ENCODE results near the gene SLAMF9.

The SLAMF9 gene

GRCh38 chr1:159928491-159929050 is 25.5 kb downstream of the SLAMF9 start:
- H3K4me3 ChIP-seq (ENCODE audit: insufficient read depth, low read depth, low read length, poor library complexity, severe bottlenecking) = no peak overlapping the region
- H3K27me3 ChIP-seq (replicated peaks; ENCODE audit: control insufficient read depth, insufficient read depth, low read length, poor library complexity, severe bottlenecking) = no peaks in the 10 kb centered on the region
- DNase-seq = no peak
- H3K27ac ChIP-seq (ENCODE audit: insufficient read depth, low read length, poor library complexity, severe bottlenecking) = no peak overlapping the region
- no peaks in the 10 kb centered on the region for H3K36me3 ChIP-seq (ENCODE audit: control insufficient read depth, insufficient read depth, low read length)
- no peaks in the 10 kb centered on the region for H3K9me3 ChIP-seq (ENCODE audit: control insufficient read depth, low read length)
- no peaks in the 10 kb centered on the region for H3K4me1 ChIP-seq (ENCODE audit: control insufficient read depth, insufficient read depth, low read length, poor library complexity, severe bottlenecking)

- H3K27ac ChIP-seq (ENCODE audit: insufficient read depth, low read length, poor library complexity, severe bottlenecking) = no peak overlapping the region
- no peak overlapping the region for H3K4me3 ChIP-seq (ENCODE audit: insufficient read depth, low read depth, low read length, poor library complexity, severe bottlenecking)
- DNase-seq = no peak
- peaks cover 2% of the 10 kb centered on the region for H3K4me1 ChIP-seq (ENCODE audit: control insufficient read depth, insufficient read depth, low read length, poor library complexity, severe bottlenecking)
- no peaks in the 10 kb centered on the region for H3K36me3 ChIP-seq (ENCODE audit: control insufficient read depth, insufficient read depth, low read length)
- H3K9me3 ChIP-seq (ENCODE audit: control insufficient read depth, low read length) = no peaks in the 10 kb centered on the region
- no peaks in the 10 kb centered on the region for H3K27me3 ChIP-seq (replicated peaks; ENCODE audit: control insufficient read depth, insufficient read depth, low read length, poor library complexity, severe bottlenecking)
These were observed 26.1 kb downstream of the SLAMF9 start for GRCh38 chr1:159927849-159928431.

GRCh38 chr1:159927211-159927848 is 26.7 kb downstream of the SLAMF9 start:
- Histone ChIP-seq H3K27ac (ENCODE audit: insufficient read depth, low read length, poor library complexity, severe bottlenecking) (no peak overlapping the region), H3K27me3 (replicated peaks; ENCODE audit: control insufficient read depth, insufficient read depth, low read length, poor library complexity, severe bottlenecking) (no peaks in the 10 kb centered on the region), H3K9me3 (ENCODE audit: control insufficient read depth, low read length) (no peaks in the 10 kb centered on the region), H3K36me3 (ENCODE audit: control insufficient read depth, insufficient read depth, low read length) (no peaks in the 10 kb centered on the region), H3K4me1 (ENCODE audit: control insufficient read depth, insufficient read depth, low read length, poor library complexity, severe bottlenecking) (peaks cover 9% of the 10 kb centered on the region), H3K4me3 (ENCODE audit: insufficient read depth, low read depth, low read length, poor library complexity, severe bottlenecking) (no peak overlapping the region)
- no peak for DNase-seq

- H3K36me3 ChIP-seq (ENCODE audit: control insufficient read depth, insufficient read depth, low read length) = peaks cover 5% of the 10 kb centered on the region
- H3K4me1 ChIP-seq (ENCODE audit: control insufficient read depth, insufficient read depth, low read length, poor library complexity, severe bottlenecking) = peaks cover 24% of the 10 kb centered on the region
- H3K27me3 ChIP-seq (replicated peaks; ENCODE audit: control insufficient read depth, insufficient read depth, low read length, poor library complexity, severe bottlenecking) = no peaks in the 10 kb centered on the region
- peak overlapping the region; percentile 77 for H3K4me3 ChIP-seq (ENCODE audit: insufficient read depth, low read depth, low read length, poor library complexity, severe bottlenecking)
- DNase-seq = no peak
- H3K9me3 ChIP-seq (ENCODE audit: control insufficient read depth, low read length) = no peaks in the 10 kb centered on the region
- H3K27ac ChIP-seq (ENCODE audit: insufficient read depth, low read length, poor library complexity, severe bottlenecking) = peak overlapping the region; percentile 100
These were observed 28.3 kb downstream of the SLAMF9 start for GRCh38 chr1:159925719-159926078.

- Histone ChIP-seq H3K4me1 (ENCODE audit: control insufficient read depth, insufficient read depth, low read length, poor library complexity, severe bottlenecking) (peaks cover 28% of the 10 kb centered on the region), H3K9me3 (ENCODE audit: control insufficient read depth, low read length) (no peaks in the 10 kb centered on the region), H3K4me3 (ENCODE audit: insufficient read depth, low read depth, low read length, poor library complexity, severe bottlenecking) (peak within 1 kb of the TSS; percentile 77), H3K36me3 (ENCODE audit: control insufficient read depth, insufficient read depth, low read length) (peaks cover 12% of the 10 kb centered on the region), H3K27ac (ENCODE audit: insufficient read depth, low read length, poor library complexity, severe bottlenecking) (peak within 1 kb of the TSS; percentile 100), H3K27me3 (replicated peaks; ENCODE audit: control insufficient read depth, insufficient read depth, low read length, poor library complexity, severe bottlenecking) (no peaks in the 10 kb centered on the region)
- DNase-seq = peak; percentile 79 to 83 (median 83)
These were observed 29.0 kb downstream of the SLAMF9 start, which contains the start of gene TAGLN2 for GRCh38 chr1:159924791-159925718. TSS of gene TAGLN2 (minus strand) at chr1:159925507. CDS start at chr1:159920509, 4,998 bp downstream.

GRCh38 chr1:159924025-159924790 is 29.8 kb downstream of the SLAMF9 start:
- H3K36me3 ChIP-seq (ENCODE audit: control insufficient read depth, insufficient read depth, low read length) = peaks cover 20% of the 10 kb centered on the region
- peaks cover 30% of the 10 kb centered on the region for H3K4me1 ChIP-seq (ENCODE audit: control insufficient read depth, insufficient read depth, low read length, poor library complexity, severe bottlenecking)
- peak overlapping the region; percentile 100 for H3K27ac ChIP-seq (ENCODE audit: insufficient read depth, low read length, poor library complexity, severe bottlenecking)
- DNase-seq = peak; percentile 62 to 70 (median 68)
- peak overlapping the region; percentile 77 for H3K4me3 ChIP-seq (ENCODE audit: insufficient read depth, low read depth, low read length, poor library complexity, severe bottlenecking)
- no peaks in the 10 kb centered on the region for H3K9me3 ChIP-seq (ENCODE audit: control insufficient read depth, low read length)
- no peaks in the 10 kb centered on the region for H3K27me3 ChIP-seq (replicated peaks; ENCODE audit: control insufficient read depth, insufficient read depth, low read length, poor library complexity, severe bottlenecking)

- Histone ChIP-seq H3K4me3 (ENCODE audit: insufficient read depth, low read depth, low read length, poor library complexity, severe bottlenecking) (peak overlapping the region; percentile 77), H3K27me3 (replicated peaks; ENCODE audit: control insufficient read depth, insufficient read depth, low read length, poor library complexity, severe bottlenecking) (no peaks in the 10 kb centered on the region), H3K36me3 (ENCODE audit: control insufficient read depth, insufficient read depth, low read length) (peaks cover 28% of the 10 kb centered on the region), H3K4me1 (ENCODE audit: control insufficient read depth, insufficient read depth, low read length, poor library complexity, severe bottlenecking) (peaks cover 33% of the 10 kb centered on the region), H3K9me3 (ENCODE audit: control insufficient read depth, low read length) (no peaks in the 10 kb centered on the region), H3K27ac (ENCODE audit: insufficient read depth, low read length, poor library complexity, severe bottlenecking) (peak overlapping the region; percentile 100)
- peak; percentile 86 to 94 (median 91) for DNase-seq
These were observed 30.6 kb downstream of the SLAMF9 start for GRCh38 chr1:159923203-159924024.

- H3K4me3 ChIP-seq (ENCODE audit: insufficient read depth, low read depth, low read length, poor library complexity, severe bottlenecking) = peak overlapping the region; percentile 77
- H3K27ac ChIP-seq (ENCODE audit: insufficient read depth, low read length, poor library complexity, severe bottlenecking) = peak overlapping the region; percentile 100
- H3K36me3 ChIP-seq (ENCODE audit: control insufficient read depth, insufficient read depth, low read length) = peaks cover 36% of the 10 kb centered on the region
- H3K9me3 ChIP-seq (ENCODE audit: control insufficient read depth, low read length) = no peaks in the 10 kb centered on the region
- H3K4me1 ChIP-seq (ENCODE audit: control insufficient read depth, insufficient read depth, low read length, poor library complexity, severe bottlenecking) = peaks cover 33% of the 10 kb centered on the region
- H3K27me3 ChIP-seq (replicated peaks; ENCODE audit: control insufficient read depth, insufficient read depth, low read length, poor library complexity, severe bottlenecking) = no peaks in the 10 kb centered on the region
- no peak for DNase-seq
These were observed 31.4 kb downstream of the SLAMF9 start for GRCh38 chr1:159922511-159923202.
